Measurements from ENCODE around the gene OR9A2. TPM values are rescaled to one million over a fixed set of nuclear protein-coding genes. Genes with fewer than 3 reads are reported as not detected.

The OR9A2 gene
- total RNA-seq, 1 experiment from 2014 or later = not detected

DNA sequence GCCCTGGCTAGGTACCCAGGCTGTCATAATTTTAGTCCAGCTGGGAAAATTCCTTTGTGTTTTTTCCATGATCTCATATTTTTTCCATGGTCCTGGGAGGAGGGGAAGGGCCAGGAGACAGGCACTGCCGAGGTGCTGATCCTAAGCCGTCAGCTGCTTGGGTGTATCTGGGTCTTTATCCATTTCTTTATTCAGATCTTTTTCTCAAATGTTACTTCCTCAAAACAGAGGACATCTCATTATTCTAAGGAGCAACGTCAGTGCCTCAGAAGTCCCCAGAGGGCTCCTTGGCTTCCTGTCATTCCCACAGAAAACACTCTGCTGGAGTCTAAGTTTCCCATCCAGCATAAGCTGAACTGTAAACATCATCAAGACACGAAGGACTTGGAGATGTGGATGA lies 22.4 kb upstream of the OR9A2 start:
- Histone ChIP-seq H4K5ac (ENCODE audit: insufficient read length, low read depth, low read length) (no peak overlapping the region), H2BK15ac (ENCODE audit: low read depth, low read length) (no peak overlapping the region), H3K79me2 (ENCODE audit: insufficient read depth, low read length) (no peaks in the 10 kb centered on the region), H3K4me1 (ENCODE audit: insufficient read depth, low read length) (no peaks in the 10 kb centered on the region), H2BK20ac (ENCODE audit: low read depth, low read length, poor library complexity, severe bottlenecking) (no peak overlapping the region), H2BK120ac (ENCODE audit: low read depth, low read length, poor library complexity, severe bottlenecking) (no peak overlapping the region), H3K56ac (ENCODE audit: insufficient read length, low read depth, low read length) (no peak overlapping the region), H3K23me2 (ENCODE audit: insufficient read length, low read depth, low read length, poor library complexity, severe bottlenecking) (no peaks in the 10 kb centered on the region), H3K4ac (ENCODE audit: low read depth, low read length) (no peak overlapping the region), H2AK5ac (ENCODE audit: insufficient read length, low read length) (no peak overlapping the region), H2BK5ac (ENCODE audit: insufficient read length, low read length) (no peak overlapping the region), H2BK12ac (ENCODE audit: insufficient read length, low read depth, low read length) (no peak overlapping the region), H3K4me2 (ENCODE audit: insufficient read depth, insufficient read length, low read length) (no peak overlapping the region), H3K27me3 (ENCODE audit: insufficient read depth, low read length) (no peaks in the 10 kb centered on the region), H3K9ac (ENCODE audit: extremely low read depth, insufficient read length, low read length) (no peak overlapping the region), H3T11ph (ENCODE audit: low read length) (no peak overlapping the region), H3K18ac (ENCODE audit: insufficient read length, low read depth, low read length) (no peak overlapping the region), H4K91ac (ENCODE audit: insufficient read length, low read depth, low read length) (no peak overlapping the region), H4K8ac (replicated peaks; ENCODE audit: insufficient read length, low read depth, low read length) (no peak overlapping the region), H3K27ac (ENCODE audit: insufficient read length, low read depth, low read length) (no peak overlapping the region), H2AFZ (ENCODE audit: low read length) (no peak overlapping the region), H3K23ac (ENCODE audit: insufficient read length, low read depth, low read length) (no peak overlapping the region), H3K9me3 (ENCODE audit: control insufficient read depth, low read depth, low read length) (no peaks in the 10 kb centered on the region), H3K14ac (ENCODE audit: insufficient read depth, low read length) (no peak overlapping the region), H3K79me1 (ENCODE audit: insufficient read depth, low read depth, low read length, poor library complexity, severe bottlenecking) (no peaks in the 10 kb centered on the region), H4K20me1 (ENCODE audit: control insufficient read depth, insufficient read depth, insufficient read length) (no peaks in the 10 kb centered on the region)
- Mint-ChIP-seq H3K4me1 (no peaks in the 10 kb centered on the region), H3K36me3 (ENCODE audit: insufficient read depth in 1 of 3, low read depth in 3 of 3) (no peaks in the 10 kb centered on the region), H3K27ac (no peak overlapping the region), H3K4me3 (no peak overlapping the region), H3K27me3 (ENCODE audit: low read depth) (no peaks in the 10 kb centered on the region; the same call in none of the 2 replicates), H3K9me3 (no peaks in the 10 kb centered on the region)
- TF ChIP-seq, protein P1, sequence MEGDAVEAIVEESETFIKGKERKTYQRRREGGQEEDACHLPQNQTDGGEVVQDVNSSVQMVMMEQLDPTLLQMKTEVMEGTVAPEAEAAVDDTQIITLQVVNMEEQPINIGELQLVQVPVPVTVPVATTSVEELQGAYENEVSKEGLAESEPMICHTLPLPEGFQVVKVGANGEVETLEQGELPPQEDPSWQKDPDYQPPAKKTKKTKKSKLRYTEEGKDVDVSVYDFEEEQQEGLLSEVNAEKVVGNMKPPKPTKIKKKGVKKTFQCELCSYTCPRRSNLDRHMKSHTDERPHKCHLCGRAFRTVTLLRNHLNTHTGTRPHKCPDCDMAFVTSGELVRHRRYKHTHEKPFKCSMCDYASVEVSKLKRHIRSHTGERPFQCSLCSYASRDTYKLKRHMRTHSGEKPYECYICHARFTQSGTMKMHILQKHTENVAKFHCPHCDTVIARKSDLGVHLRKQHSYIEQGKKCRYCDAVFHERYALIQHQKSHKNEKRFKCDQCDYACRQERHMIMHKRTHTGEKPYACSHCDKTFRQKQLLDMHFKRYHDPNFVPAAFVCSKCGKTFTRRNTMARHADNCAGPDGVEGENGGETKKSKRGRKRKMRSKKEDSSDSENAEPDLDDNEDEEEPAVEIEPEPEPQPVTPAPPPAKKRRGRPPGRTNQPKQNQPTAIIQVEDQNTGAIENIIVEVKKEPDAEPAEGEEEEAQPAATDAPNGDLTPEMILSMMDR (conservative IDR thresholded peaks at IDR 0.05) = no peak
- DNase-seq = no peak
- WGBS (ENCODE audit: extremely low coverage, insufficient read length, low lambda C conversion rate) = no CpG with 5 or more reads among the region's 4 CpGs

Measured in H9 (cell line).